Middle frontal gyrus (tissue), 1 donor: ENCODE measurements around the gene DDX17.
"Not testable (repeated sequence)": the region's sequence is repeated elsewhere in the genome, so short reads cannot be mapped to it uniquely, and the experiment has no call there.

Experiments used
- DNase-seq: peaks from one replicate; pipeline ENCODE4 v3.0.0-alpha.2; 2015; ENCODE audit warnings: low spot score; ENCODE audit errors: extremely low spot score

Gene DDX17

GRCh38 chr22:38491707-38492348 is 14.3 kb downstream of the DDX17 start:
- DNase-seq, result no peak

DNA sequence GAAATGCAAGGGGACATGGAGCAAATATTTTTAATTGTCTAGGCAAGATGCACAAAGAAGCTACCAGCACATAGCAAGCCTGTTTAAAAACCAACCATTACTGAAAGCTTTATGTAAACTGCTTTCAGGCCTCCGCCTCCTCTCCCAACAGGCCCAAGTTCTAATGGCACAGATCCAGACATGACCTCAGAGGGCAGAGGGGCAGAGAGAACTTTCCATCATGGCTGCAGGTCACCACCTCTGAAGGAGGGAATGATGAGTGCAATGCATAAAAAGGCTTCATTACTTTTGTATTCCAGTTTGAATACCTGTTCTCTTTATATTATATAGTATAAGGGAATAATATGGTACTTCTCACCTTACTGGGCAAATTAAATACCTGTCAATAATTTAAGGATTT is 15.2 kb downstream of the DDX17 start:
- DNase-seq, result no peak

GRCh38 chr22:38490475-38490874 is 15.6 kb downstream of the DDX17 start:
- no peak for DNase-seq

- no peak for DNase-seq
Measured at GRCh38 chr22:38489561-38490145, 16.5 kb downstream of the DDX17 start.

GRCh38 chr22:38489142-38489541 is 17.0 kb downstream of the DDX17 start:
- no peak for DNase-seq

- DNase-seq, result no peak
Measured at GRCh38 chr22:38487946-38488345, 18.2 kb downstream of the DDX17 start.

GRCh38 chr22:38485783-38486182 is 20.3 kb downstream of the DDX17 start:
- DNase-seq, result no peak

GRCh38 chr22:38484244-38484643 is 21.9 kb downstream of the DDX17 start:
- no peak for DNase-seq

GRCh38 chr22:38482662-38483308 is 23.3 kb downstream of the DDX17 start:
- no peak for DNase-seq

GRCh38 chr22:38481871-38482332 is 24.2 kb downstream of the DDX17 start:
- DNase-seq, result no peak

- DNase-seq, result no peak
Measured at GRCh38 chr22:38481162-38481870, 24.8 kb downstream of the DDX17 start.

GRCh38 chr22:38479096-38479837 is 26.8 kb downstream of the DDX17 start:
- no peak for DNase-seq

DNA sequence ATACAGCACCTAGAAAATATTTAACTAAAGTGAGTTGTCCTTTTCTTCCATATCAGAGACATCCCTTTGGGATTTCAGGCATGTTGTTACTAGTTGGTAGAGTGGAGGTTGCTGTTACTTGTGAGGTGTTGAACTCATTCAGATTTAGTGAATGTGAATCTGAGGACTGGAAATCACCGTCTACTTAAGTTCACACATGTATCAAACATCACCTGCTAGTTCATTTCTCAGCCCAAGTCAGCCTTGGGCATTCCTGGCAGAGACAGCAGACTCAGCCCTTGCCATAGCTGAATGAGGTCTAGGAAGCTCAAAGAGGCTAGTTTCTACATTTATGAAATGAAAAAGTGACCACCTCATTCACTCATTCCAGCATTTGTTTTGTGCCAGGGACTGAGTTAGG is 28.5 kb downstream of the DDX17 start:
- no peak for DNase-seq

- no peak for DNase-seq
Measured at GRCh38 chr22:38474003-38474607, 32.0 kb downstream of the DDX17 start.

GRCh38 chr22:38471237-38471636 is 34.9 kb downstream of the DDX17 start:
- no peak for DNase-seq

DNA sequence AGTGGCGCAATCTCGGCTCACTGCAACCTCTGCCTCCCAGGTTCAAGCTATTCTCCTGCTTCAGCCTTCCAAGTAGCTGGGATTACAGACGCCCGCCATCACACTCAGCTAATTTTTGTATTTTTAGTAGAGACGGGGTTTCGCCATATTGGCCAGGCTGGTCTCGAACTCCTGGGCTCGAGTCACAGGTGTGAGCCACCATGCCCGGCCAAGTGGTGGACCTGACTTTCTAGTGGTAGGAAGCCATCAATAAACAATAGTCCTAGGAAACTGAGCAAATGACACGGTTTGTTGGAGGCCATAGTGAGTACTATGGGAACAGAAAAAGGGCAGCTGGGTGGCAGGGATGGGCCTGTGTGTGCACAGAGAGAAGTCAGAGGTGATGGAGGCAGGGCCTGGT is 35.9 kb downstream of the DDX17 start:
- DNase-seq, result not testable (repeated sequence)

DNA sequence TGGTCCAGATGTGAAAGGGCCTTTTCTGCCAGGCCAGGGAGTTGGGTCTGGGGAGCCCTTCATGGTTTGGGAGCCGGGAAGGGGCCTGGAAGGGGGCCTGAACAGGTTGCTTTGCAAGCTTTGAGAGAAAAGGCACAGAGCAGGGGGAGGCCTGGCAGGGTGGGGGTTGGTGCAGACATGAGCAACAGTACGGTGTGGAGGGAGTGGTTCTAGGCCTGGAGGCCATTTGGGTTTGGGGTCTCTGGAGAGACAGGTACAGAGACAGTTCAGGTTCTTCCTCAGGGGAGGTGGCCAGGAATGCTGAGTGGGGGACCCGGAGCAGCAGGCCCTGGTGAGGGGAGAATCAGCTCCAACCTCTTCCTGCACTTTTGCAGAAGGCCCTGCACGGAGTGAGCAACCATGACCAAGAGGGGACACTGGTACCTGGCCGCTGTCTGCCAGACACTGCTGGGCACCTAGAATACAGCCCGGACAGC is 36.8 kb downstream of the DDX17 start:
- DNase-seq, result no peak

GRCh38 chr22:38468443-38469305 is 37.4 kb downstream of the DDX17 start:
- DNase-seq, result no peak

DNA sequence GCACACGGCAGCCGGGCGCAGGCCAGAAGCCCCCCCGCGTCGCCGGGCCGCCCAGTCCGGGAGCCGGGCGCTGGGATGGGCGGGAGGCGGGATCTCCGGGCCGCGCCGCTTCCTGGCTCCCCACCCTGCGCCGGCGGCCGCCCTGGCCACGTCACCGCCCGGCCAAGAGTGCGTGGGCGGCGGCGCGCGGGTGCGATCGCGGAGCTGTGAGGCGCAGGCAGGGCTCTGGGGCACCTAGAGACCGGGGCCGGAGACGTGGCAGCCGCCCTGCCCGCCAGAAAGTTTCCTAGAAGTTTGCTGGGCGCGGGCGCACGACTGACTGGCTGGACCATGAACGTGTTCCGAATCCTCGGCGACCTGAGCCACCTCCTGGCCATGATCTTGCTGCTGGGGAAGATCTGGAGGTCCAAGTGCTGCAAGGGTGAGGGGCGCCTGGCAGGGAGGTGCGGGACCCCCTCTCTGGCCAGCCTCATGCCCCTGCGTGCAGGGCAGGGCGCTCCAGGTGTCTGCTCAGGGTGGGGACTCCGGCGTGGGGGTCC is 38.1 kb downstream of the DDX17 start, which contains the start of gene KDELR3:
TSS of gene KDELR3 (plus strand) at position 193 of the 539 bp plus-strand sequence. CDS start at position 331, 138 bp downstream.
- DNase-seq, result no peak
